GM21526 (cell line): ENCODE data around the gene EREG.
"Not testable (repeated sequence)": the region's sequence is repeated elsewhere in the genome, so short reads cannot be mapped to it uniquely, and the experiment has no call there.

Source experiments
- ATAC-seq: cut with Tn5 transposase; IDR thresholded peaks from one replicate; pipeline ENCODE4 v1.9.1; 2021; ENCODE audit warnings: moderate library complexity; ENCODE audit not compliant: unreplicated experiment, low FRiP score

The EREG gene

GRCh38 chr4:74386159-74386558 is 21.2 kb downstream of the EREG start:
- ATAC-seq, result no peak

GRCh38 chr4:74387790-74388189 is 22.8 kb downstream of the EREG start:
- no peak for ATAC-seq

- no peak for ATAC-seq
These were observed 24.5 kb downstream of the EREG start for GRCh38 chr4:74389494-74389893.

GRCh38 chr4:74390677-74391076 is 25.7 kb downstream of the EREG start:
- ATAC-seq, result no peak

GRCh38 chr4:74391346-74391745 is 26.4 kb downstream of the EREG start:
- no peak for ATAC-seq

GRCh38 chr4:74391890-74392475 is 27.0 kb downstream of the EREG start:
- no peak for ATAC-seq

- no peak for ATAC-seq
These were observed 29.7 kb downstream of the EREG start for GRCh38 chr4:74394476-74395136.

GRCh38 chr4:74395633-74396032 is 30.7 kb downstream of the EREG start:
- no peak for ATAC-seq

- ATAC-seq, result peak; percentile 59
These were observed 32.9 kb downstream of the EREG start for GRCh38 chr4:74397748-74398426.

GRCh38 chr4:74398894-74399589 is 34.1 kb downstream of the EREG start:
- ATAC-seq, result not testable (repeated sequence)

GRCh38 chr4:74400395-74400794 is 35.5 kb downstream of the EREG start:
- ATAC-seq, result no peak

GRCh38 chr4:74402692-74403456 is 37.9 kb downstream of the EREG start:
- peak; percentile 91 for ATAC-seq

GRCh38 chr4:74407891-74408290 is 42.9 kb downstream of the EREG start:
- no peak for ATAC-seq

GRCh38 chr4:74408639-74409038 is 43.7 kb downstream of the EREG start:
- ATAC-seq, result no peak

- ATAC-seq, result no peak
These were observed 45.3 kb downstream of the EREG start for GRCh38 chr4:74410272-74410671.

- no peak for ATAC-seq
These were observed 47.3 kb downstream of the EREG start for GRCh38 chr4:74412225-74412624.

GRCh38 chr4:74413265-74413664 is 48.3 kb downstream of the EREG start:
- ATAC-seq, result no peak

GRCh38 chr4:74414149-74414809 is 49.3 kb downstream of the EREG start:
- ATAC-seq, result no peak

- no peak for ATAC-seq
These were observed 50.8 kb downstream of the EREG start for GRCh38 chr4:74415602-74416300.
